NCI-H2171 (cell line): ENCODE results near the gene TRIM51.
"Not testable (repeated sequence)": the region's sequence is repeated elsewhere in the genome, so short reads cannot be mapped to it uniquely, and the experiment has no call there.

Experiments used
- DNase-seq: peaks from one replicate; lab custom pipeline; 2025; lab: John Stamatoyannopoulos, UW

TRIM51 gene, protein sequence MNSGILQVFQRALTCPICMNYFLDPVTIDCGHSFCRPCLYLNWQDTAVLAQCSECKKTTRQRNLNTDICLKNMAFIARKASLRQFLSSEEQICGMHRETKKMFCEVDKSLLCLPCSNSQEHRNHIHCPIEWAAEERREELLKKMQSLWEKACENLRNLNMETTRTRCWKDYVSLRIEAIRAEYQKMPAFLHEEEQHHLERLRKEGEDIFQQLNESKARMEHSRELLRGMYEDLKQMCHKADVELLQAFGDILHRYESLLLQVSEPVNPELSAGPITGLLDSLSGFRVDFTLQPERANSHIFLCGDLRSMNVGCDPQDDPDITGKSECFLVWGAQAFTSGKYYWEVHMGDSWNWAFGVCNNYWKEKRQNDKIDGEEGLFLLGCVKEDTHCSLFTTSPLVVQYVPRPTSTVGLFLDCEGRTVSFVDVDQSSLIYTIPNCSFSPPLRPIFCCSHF

DNA sequence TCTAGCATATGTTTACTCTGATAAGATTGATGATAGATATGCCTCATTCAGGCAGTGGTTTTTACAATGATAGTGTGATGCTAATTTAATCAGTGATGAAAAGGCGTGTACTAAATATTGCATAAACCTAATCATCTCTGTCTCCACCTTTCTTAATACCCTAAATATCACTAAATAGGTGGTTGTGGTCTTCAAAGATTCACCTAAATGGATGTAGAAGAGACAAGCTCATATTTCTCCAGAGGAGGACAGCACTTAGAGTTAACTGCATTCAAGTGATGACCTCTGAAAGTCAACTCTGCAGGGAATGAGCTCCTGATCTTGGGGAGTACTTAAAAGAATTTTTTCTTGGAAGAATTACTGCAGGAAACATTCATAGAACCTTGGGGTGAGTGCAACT is at the start of gene TRIM51:
TRIM51 (plus strand) TSS at position 301 of the 400 bp plus-strand sequence. CDS start 2,132 bp downstream, outside the sequence.
- DNase-seq, result not testable (repeated sequence)

GRCh38 chr11:55838452-55838851 is 44.6 kb upstream of the TRIM51 start, which contains the start of gene OR5D16:
Gene OR5D16, plus strand, starts transcription at chr11:55838752. Its CDS starts 0 bp downstream, at chr11:55838752.
- no peak for DNase-seq

- no peak for DNase-seq
These were observed 35.6 kb upstream of the TRIM51 start for GRCh38 chr11:55847453-55847852.

GRCh38 chr11:55849037-55849436 is 34.1 kb upstream of the TRIM51 start:
- no peak for DNase-seq

DNA sequence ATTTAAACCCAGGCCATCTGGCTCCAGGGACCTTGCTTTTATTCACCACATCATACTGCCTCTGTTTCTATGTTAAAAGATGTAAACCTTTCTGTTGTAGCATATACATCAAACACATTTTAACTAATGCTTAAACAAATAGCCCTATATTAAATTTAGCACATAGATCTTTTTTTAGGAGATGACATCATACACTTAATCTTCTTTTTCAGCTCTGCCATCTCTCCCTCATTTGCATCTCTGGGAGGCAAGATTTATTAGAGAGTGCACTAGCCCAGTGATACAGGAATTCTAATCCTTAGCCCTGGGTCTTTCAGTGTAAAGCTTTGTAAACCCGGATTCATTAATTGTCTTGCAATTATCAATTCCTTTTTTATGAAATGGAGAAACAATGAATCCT is 31.0 kb upstream of the TRIM51 start:
- DNase-seq, result no peak

DNA sequence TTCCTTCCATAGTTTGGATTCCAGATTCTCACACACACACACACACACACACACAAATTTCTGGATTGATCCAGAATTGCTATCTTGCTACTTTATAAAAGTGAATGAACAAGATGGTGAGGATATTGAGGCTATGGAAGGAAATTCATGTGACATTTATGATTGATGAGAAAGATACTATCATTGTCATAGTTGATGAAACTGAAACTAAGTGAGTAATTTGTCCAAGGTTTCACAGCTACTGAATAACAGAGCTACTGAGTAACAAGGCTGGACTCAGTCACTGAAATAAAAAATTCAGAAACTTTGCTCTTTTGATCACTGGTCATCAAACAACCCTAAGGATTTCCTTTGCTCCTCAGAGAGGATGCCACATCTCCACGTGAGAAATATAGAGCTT is 28.4 kb upstream of the TRIM51 start:
- no peak for DNase-seq

- not testable (repeated sequence) for DNase-seq
These were observed 15.7 kb upstream of the TRIM51 start for GRCh38 chr11:55867354-55867753.

DNA sequence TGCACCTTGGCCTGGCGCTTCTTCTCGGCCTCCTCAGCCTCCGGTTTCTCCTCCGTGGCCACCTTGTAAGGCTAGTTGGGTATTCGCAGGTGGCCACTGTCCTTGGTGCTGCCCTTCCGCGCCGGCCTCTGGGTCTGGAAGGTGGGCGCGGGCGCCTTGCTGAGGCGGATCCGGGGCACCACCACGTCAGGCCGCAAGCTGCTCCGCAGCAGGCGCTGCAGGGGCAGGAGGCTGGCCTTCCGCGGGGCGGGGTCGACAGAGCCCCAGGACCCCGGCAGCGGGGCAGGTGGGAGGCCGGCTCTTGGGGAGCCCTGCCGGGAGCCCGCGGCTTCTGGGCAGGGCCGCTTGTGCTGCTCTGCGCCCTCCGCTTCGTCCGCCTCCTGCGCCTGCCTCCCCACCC is 10.4 kb upstream of the TRIM51 start:
- DNase-seq, result not testable (repeated sequence)

DNA sequence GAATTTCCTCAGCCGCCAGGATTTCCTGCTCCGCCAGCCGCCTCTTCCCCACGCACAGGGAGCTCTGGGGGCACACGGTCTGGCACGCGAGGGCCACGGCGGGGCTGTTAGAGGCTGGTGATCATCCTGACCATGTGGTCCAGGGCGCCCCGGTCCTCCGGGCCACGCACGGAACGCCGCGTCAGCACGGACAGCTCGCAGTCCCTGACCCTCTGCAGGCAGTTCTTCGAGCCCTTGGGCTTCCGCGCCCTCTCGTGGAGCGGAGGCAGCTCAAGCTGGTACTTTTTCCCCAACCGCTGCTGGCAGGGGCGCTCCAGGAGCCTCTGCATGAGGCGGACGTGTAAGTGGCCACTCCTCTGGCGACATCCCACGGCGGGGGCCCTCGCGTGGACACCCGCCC is 10.0 kb upstream of the TRIM51 start:
- not testable (repeated sequence) for DNase-seq

- not testable (repeated sequence) for DNase-seq
These were observed 1.9 kb downstream of the TRIM51 start for GRCh38 chr11:55884995-55885394.

DNA sequence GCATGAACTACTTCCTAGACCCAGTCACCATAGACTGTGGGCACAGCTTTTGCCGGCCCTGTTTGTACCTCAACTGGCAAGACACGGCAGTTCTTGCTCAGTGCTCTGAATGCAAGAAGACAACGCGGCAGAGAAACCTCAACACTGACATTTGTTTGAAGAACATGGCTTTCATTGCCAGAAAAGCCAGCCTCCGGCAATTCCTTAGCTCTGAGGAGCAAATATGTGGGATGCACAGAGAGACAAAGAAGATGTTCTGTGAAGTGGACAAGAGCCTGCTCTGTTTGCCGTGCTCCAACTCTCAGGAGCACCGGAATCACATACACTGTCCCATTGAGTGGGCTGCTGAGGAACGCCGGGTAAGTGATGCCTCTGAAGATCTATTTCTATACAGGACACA is 2.4 kb downstream of the TRIM51 start:
- not testable (repeated sequence) for DNase-seq

- no peak for DNase-seq
These were observed 12.1 kb downstream of the TRIM51 start for GRCh38 chr11:55895216-55895615.

DNA sequence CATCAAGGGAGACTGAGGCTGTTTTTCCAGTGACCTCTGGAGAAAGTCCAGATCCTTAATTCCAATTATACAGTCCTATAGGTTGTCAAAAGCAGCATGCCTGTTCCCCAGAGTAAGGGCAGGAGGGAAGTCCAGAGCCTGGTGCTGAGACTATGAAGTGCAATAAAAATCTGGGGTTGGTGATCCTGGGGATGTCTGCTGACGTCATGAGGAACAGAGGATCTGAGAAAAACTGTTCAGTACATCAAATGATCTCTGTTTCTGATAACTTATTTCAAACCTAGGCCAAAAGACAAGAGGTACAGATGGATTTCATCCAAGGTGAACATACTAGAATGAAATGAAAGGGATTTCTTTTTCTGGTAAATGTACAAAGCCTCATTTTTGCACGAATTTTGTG is 19.2 kb downstream of the TRIM51 start:
- no peak for DNase-seq

GRCh38 chr11:55914482-55914881 is 31.4 kb downstream of the TRIM51 start, which contains the start of gene OR5W2:
Gene OR5W2, minus strand, starts transcription at chr11:55914582. Its CDS starts 0 bp downstream, at chr11:55914582.
- DNase-seq, result no peak

- DNase-seq, result no peak
These were observed 37.4 kb downstream of the TRIM51 start for GRCh38 chr11:55920537-55920936.

- no peak for DNase-seq
These were observed 53.2 kb downstream of the TRIM51 start, which contains the start of gene OR5I1 for GRCh38 chr11:55936300-55936699. Gene OR5I1, minus strand, starts transcription at chr11:55936400. Its CDS starts 0 bp downstream, at chr11:55936400.
